HepG2 (cell line): ENCODE data around the gene SMARCAD1. TPM values are rescaled to one million over a fixed set of nuclear protein-coding genes. Genes with fewer than 3 reads are reported as not detected.

Experiments
- ARNT ChIP-seq: fragments of 450-650 bp; IDR thresholded peaks from 2 replicates; pipeline ENCODE4 v1.6.1; 2017
- ASH2L ChIP-seq: fragments of 300-600, 200-600 bp; sonication (generic); IDR thresholded peaks from 2 replicates; pipeline ENCODE4 v1.7.0; 2017; ENCODE audit warnings: low read depth, mild to moderate bottlenecking, moderate library complexity, mixed read lengths, low read length; ENCODE audit not compliant: insufficient read length
- CAMTA2 ChIP-seq: sonication (generic); formaldehyde crosslinking; IDR thresholded peaks from 2 replicates; pipeline ENCODE4 v1.4.0; 2020; ENCODE audit warnings: mild to moderate bottlenecking, missing genetic modification reagents, borderline replicate concordance
- CENPT ChIP-seq: sonication (generic); formaldehyde crosslinking; IDR thresholded peaks from 2 replicates; pipeline ENCODE4 v1.8.0; 2022; ENCODE audit warnings: low read depth, mild to moderate bottlenecking, moderate library complexity, missing genetic modification reagents
- DZIP1 ChIP-seq: sonication (generic); formaldehyde crosslinking; IDR thresholded peaks from 2 replicates; pipeline ENCODE4 v1.5.0; 2020; ENCODE audit warnings: mild to moderate bottlenecking, missing genetic modification reagents
- ERF ChIP-seq: IDR thresholded peaks from 2 replicates; pipeline ENCODE4 v1.6.1; 2018; ENCODE audit warnings: missing biosample characterization, missing genetic modification reagents
- HES4 ChIP-seq: sonication (generic); formaldehyde crosslinking; IDR thresholded peaks from 2 replicates; pipeline ENCODE4 v1.9.0; 2021; ENCODE audit warnings: mild to moderate bottlenecking, missing genetic modification reagents, borderline replicate concordance
- HOXA9 ChIP-seq: sonication (generic); formaldehyde crosslinking; IDR thresholded peaks from 2 replicates; pipeline ENCODE4 v1.8.1; 2022; ENCODE audit warnings: missing genetic modification reagents, mild to moderate bottlenecking, moderate library complexity, borderline replicate concordance
- IRF1 ChIP-seq: sonication (generic); formaldehyde crosslinking; IDR thresholded peaks from 2 replicates; pipeline ENCODE4 v1.4.0; 2020; ENCODE audit warnings: low read depth, mild to moderate bottlenecking, missing genetic modification reagents
- KDM6A ChIP-seq: IDR thresholded peaks from 2 replicates; pipeline ENCODE4 v1.6.1; 2016; ENCODE audit warnings: low read depth
- KLF15 ChIP-seq: sonication (generic); formaldehyde crosslinking; IDR thresholded peaks from 2 replicates; pipeline ENCODE4 v1.8.1; 2023; ENCODE audit warnings: borderline replicate concordance, mild to moderate bottlenecking, inconsistent platforms, missing genetic modification reagents, mixed read lengths
- RARA ChIP-seq: IDR thresholded peaks from 2 replicates; pipeline ENCODE4 v1.6.1; 2016; ENCODE audit warnings: missing genetic modification reagents, missing compliant biosample characterization
- RFX1 ChIP-seq: fragments of 450-650 bp; IDR thresholded peaks from 2 replicates; pipeline ENCODE4 v1.6.1; 2017
- RFX3 ChIP-seq: IDR thresholded peaks from 2 replicates; pipeline ENCODE4 v1.6.1; 2016; ENCODE audit warnings: missing biosample characterization, missing genetic modification reagents
- TAF15 ChIP-seq: fragments of 200-400 bp; formaldehyde crosslinking; IDR thresholded peaks from one replicate; pipeline ENCODE4 v1.6.1; 2018; ENCODE audit warnings: mild to moderate bottlenecking, low read depth, low read length; ENCODE audit not compliant: poor library complexity, severe bottlenecking
- TCF7 ChIP-seq: sonication (generic); IDR thresholded peaks from 2 replicates; pipeline ENCODE4 v1.6.1; 2016; ENCODE audit warnings: antibody characterized with exemption, low read depth
- ZBTB2 ChIP-seq: sonication (generic); formaldehyde crosslinking; IDR thresholded peaks from 2 replicates; pipeline ENCODE4 v1.8.0; 2022; ENCODE audit warnings: low read depth, missing genetic modification reagents
- ZNF30 ChIP-seq: sonication (generic); formaldehyde crosslinking; IDR thresholded peaks from 2 replicates; pipeline ENCODE4 v1.5.0; 2020; ENCODE audit warnings: mild to moderate bottlenecking, missing genetic modification reagents
- ZNF44 ChIP-seq: sonication (generic); formaldehyde crosslinking; IDR thresholded peaks from 2 replicates; pipeline ENCODE4 v1.5.1; 2020; ENCODE audit warnings: mild to moderate bottlenecking, missing genetic modification reagents
- ZNF558 ChIP-seq: sonication (generic); formaldehyde crosslinking; IDR thresholded peaks from 2 replicates; pipeline ENCODE4 v1.9.0; 2022; ENCODE audit warnings: mild to moderate bottlenecking, missing genetic modification reagents, borderline replicate concordance
- ZNF577 ChIP-seq: sonication (generic); formaldehyde crosslinking; IDR thresholded peaks from 2 replicates; pipeline ENCODE4 v1.4.0; 2020; ENCODE audit warnings: mild to moderate bottlenecking, low read depth, missing genetic modification reagents, borderline replicate concordance
- ZNF841 ChIP-seq: sonication (generic); formaldehyde crosslinking; IDR thresholded peaks from 2 replicates; pipeline ENCODE4 v1.8.1; 2023; ENCODE audit warnings: missing genetic modification reagents, borderline replicate concordance
- ZSCAN5A ChIP-seq: sonication (generic); formaldehyde crosslinking; IDR thresholded peaks from 2 replicates; pipeline ENCODE4 v1.8.0; 2022; ENCODE audit warnings: mild to moderate bottlenecking, missing genetic modification reagents, borderline replicate concordance
- polyA plus RNA-seq, 8 experiments: library from polyadenylated mRNA; depleted of rRNA in 3 of 8; stranded (reverse) in 7 of 8; unstranded in 1 of 8; fragments of >200 nt; fragmentation: Illumina TruSeq in 4 of 8; extraction: Trizol in 4 of 8; gene quantifications; 2 replicates each; pipeline versions ENCODE4 v1.2.1 to v1.2.3, GENCODE V29; 2011 to 2016; ENCODE audit warnings: low read depth in 4 of 8, missing spikeins in 1 of 8, mixed read lengths in 1 of 8; ENCODE audit not compliant: insufficient read depth in 1 of 8
- total RNA-seq, 5 experiments: library from RNA; depleted of rRNA; stranded (reverse); fragments of >200 nt; fragmentation: Illumina TruSeq; extraction: Trizol; gene quantifications; 2 replicates each; pipeline ENCODE4 v1.2.3, GENCODE V29; 2016; ENCODE audit warnings: low read depth in 1 of 5
- TF ChIP-seq, protein P1 (sequence below): IDR thresholded peaks from 2 replicates; pipeline ENCODE4 v1.6.1; 2018; ENCODE audit warnings: missing genetic modification reagents, mild to moderate bottlenecking, missing compliant biosample characterization

SMARCAD1 gene
- total and polyA plus RNA-seq, 2 of the 13 experiments (the other 11 are each of a cell fraction or from before 2014, with no cell fraction given): 18.2 to 35.9 TPM

DNA sequence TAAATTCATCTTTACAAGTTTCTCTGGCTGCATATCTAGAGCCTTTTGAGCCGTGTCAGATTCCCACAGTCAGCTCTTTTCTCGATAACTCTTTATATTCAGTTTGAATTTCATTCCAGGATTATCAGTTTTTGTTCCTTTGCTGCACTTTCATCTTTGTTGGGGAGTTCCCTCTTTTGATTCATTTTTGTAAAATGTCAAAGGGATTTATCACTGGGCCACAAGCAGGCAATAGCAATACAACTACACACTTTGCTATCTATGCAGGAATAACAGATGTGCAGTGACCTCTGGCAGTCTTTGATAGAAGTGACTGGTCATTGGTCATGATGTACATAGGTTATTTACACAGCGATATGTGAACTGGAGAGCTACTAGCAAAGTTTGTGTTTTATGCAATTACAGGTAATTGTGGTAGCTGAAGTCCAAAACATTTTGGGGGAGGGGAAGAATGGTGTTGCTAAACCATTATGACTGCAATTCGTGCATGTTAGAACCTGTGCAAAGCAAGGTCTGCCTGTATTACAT lies 91.1 kb downstream of the SMARCAD1 start (continued):
- TF ChIP-seq DZIP1 (CRISPR knock-in tag) (no peak), ZNF44 (CRISPR knock-in tag) (no peak), HOXA9 (no peak), CENPT (CRISPR knock-in tag) (no peak), ERF (CRISPR knock-in tag) (no peak), RARA (CRISPR knock-in tag) (peak; percentile 70), ZNF841 (no peak), ZSCAN5A (no peak), KDM6A (no peak), KLF15 (no peak), IRF1 (CRISPR knock-in tag) (no peak), HES4 (no peak), CAMTA2 (CRISPR knock-in tag) (no peak), ZNF30 (CRISPR knock-in tag) (no peak), RFX3 (CRISPR knock-in tag) (no peak), ZBTB2 (CRISPR knock-in tag) (no peak), ARNT (no peak), ZNF558 (CRISPR knock-in tag) (no peak), ASH2L (no peak), TAF15 (no peak), ZNF577 (CRISPR knock-in tag) (no peak), TCF7 (peak; percentile 55), RFX1 (no peak)
- TF ChIP-seq, protein P1, sequence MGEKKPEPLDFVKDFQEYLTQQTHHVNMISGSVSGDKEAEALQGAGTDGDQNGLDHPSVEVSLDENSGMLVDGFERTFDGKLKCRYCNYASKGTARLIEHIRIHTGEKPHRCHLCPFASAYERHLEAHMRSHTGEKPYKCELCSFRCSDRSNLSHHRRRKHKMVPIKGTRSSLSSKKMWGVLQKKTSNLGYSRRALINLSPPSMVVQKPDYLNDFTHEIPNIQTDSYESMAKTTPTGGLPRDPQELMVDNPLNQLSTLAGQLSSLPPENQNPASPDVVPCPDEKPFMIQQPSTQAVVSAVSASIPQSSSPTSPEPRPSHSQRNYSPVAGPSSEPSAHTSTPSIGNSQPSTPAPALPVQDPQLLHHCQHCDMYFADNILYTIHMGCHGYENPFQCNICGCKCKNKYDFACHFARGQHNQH (CRISPR knock-in tag): peak; percentile 38; the same call in 1 of the 2 replicates
